WTC11 (cell line): ENCODE measurements around the gene WDR62. TPM values are rescaled to one million over a fixed set of nuclear protein-coding genes. Genes with fewer than 3 reads are reported as not detected.

ENCODE experiments used
- ATAC-seq: fragments of 200-7000 bp; cut with Tn5 transposase; 2 replicates; pipeline ENCODE4 v1.10.0; 2021; ENCODE audit warnings: mild to moderate bottlenecking, moderate library complexity
- CTCF ChIA-PET: fragments of 300-600 bp; sonication (Branson Sonifier 250); formaldehyde crosslinking; loops from one replicate; lab custom pipeline; 2021; ENCODE audit warnings: antibody characterized with exemption; lab: Charles Lee
- POLR2A ChIA-PET: fragments of 350-600 bp; sonication (Branson Sonifier 250); formaldehyde crosslinking; loops from one replicate; lab custom pipeline; 2021; ENCODE audit warnings: antibody characterized with exemption; lab: Charles Lee
- DNase-seq: peaks from one replicate; pipeline ENCODE4 v3.0.0; 2021; ENCODE audit warnings: low spot score
- H3K27ac Mint-ChIP-seq: 2 replicates; pipeline ENCODE4 v1.8.0; 2021; ENCODE audit warnings: mixed read lengths
- H3K27me3 Mint-ChIP-seq: 2 replicates; pipeline ENCODE4 v1.8.0; 2021; ENCODE audit warnings: low read depth, mild to moderate bottlenecking, moderate library complexity, mixed read lengths
- H3K36me3 Mint-ChIP-seq: 2 replicates; pipeline ENCODE4 v1.8.0; 2021; ENCODE audit warnings: mixed read lengths
- H3K4me1 Mint-ChIP-seq: 2 replicates; pipeline ENCODE4 v1.8.0; 2022; ENCODE audit warnings: mixed read lengths
- H3K4me3 Mint-ChIP-seq: 2 replicates; pipeline ENCODE4 v1.8.0; 2021; ENCODE audit warnings: mild to moderate bottlenecking, moderate library complexity, mixed read lengths
- H3K9me3 Mint-ChIP-seq: 2 replicates; pipeline ENCODE4 v1.8.0; 2021; ENCODE audit warnings: mixed read lengths
- AFF4 ChIP-seq: sonication (generic); formaldehyde crosslinking; IDR thresholded peaks from 2 replicates; pipeline ENCODE4 v1.8.1; 2023; ENCODE audit warnings: mild to moderate bottlenecking, missing genetic modification reagents, borderline replicate concordance
- CBFB ChIP-seq: sonication (generic); formaldehyde crosslinking; IDR thresholded peaks from 2 replicates; pipeline ENCODE4 v1.8.1; 2022; ENCODE audit warnings: mild to moderate bottlenecking, low read depth, missing genetic modification reagents
- ERG ChIP-seq: fragments of 250-450 bp; sonication (Bioruptor Pico); IDR thresholded peaks from 2 replicates; pipeline ENCODE4 v1.8.0; 2021; ENCODE audit warnings: mild to moderate bottlenecking
- FOXJ3 ChIP-seq: sonication (generic); formaldehyde crosslinking; IDR thresholded peaks from 2 replicates; pipeline ENCODE4 v1.9.0; 2021; ENCODE audit warnings: missing genetic modification reagents, mild to moderate bottlenecking, borderline replicate concordance
- GRHL2 ChIP-seq: fragments of 250-450 bp; sonication (Bioruptor Pico); IDR thresholded peaks from 2 replicates; pipeline ENCODE4 v1.8.0; 2022; ENCODE audit warnings: mild to moderate bottlenecking, moderate library complexity; ENCODE audit not compliant: insufficient replicate concordance, severe bottlenecking
- JUN ChIP-seq: sonication (generic); formaldehyde crosslinking; IDR thresholded peaks from 2 replicates; pipeline ENCODE4 v1.8.0; 2023; ENCODE audit warnings: mild to moderate bottlenecking, missing genetic modification reagents
- MAX ChIP-seq: sonication (generic); formaldehyde crosslinking; IDR thresholded peaks from 2 replicates; pipeline ENCODE4 v1.8.0; 2022; ENCODE audit warnings: mild to moderate bottlenecking, missing genetic modification reagents
- NFE2L1 ChIP-seq: sonication (generic); formaldehyde crosslinking; IDR thresholded peaks from 2 replicates; pipeline ENCODE4 v1.8.1; 2023; ENCODE audit warnings: missing genetic modification reagents
- TCF7 ChIP-seq: sonication (generic); formaldehyde crosslinking; IDR thresholded peaks from 2 replicates; pipeline ENCODE4 v1.8.0; 2022; ENCODE audit warnings: mild to moderate bottlenecking, low read depth, missing genetic modification reagents, moderate library complexity
- TEAD1 ChIP-seq: sonication (generic); formaldehyde crosslinking; IDR thresholded peaks from 2 replicates; pipeline ENCODE4 v1.8.0; 2022; ENCODE audit warnings: mild to moderate bottlenecking, missing genetic modification reagents
- ZNF138 ChIP-seq: sonication (generic); formaldehyde crosslinking; conservative IDR thresholded peaks from 2 replicates; pipeline ENCODE4 v1.8.1; 2022; ENCODE audit warnings: mild to moderate bottlenecking, moderate library complexity, missing genetic modification reagents
- ZNF219 ChIP-seq: sonication (generic); formaldehyde crosslinking; IDR thresholded peaks from 2 replicates; pipeline ENCODE4 v1.8.0; 2023; ENCODE audit warnings: missing genetic modification reagents, mild to moderate bottlenecking, borderline replicate concordance
- ZNF396 ChIP-seq: fragments of 250-450 bp; sonication (Bioruptor Pico); IDR thresholded peaks from 2 replicates; pipeline ENCODE4 v1.8.0; 2021; ENCODE audit warnings: mild to moderate bottlenecking, moderate library complexity, borderline replicate concordance
- ZNF425 ChIP-seq: fragments of 250-450 bp; sonication (Bioruptor Pico); conservative IDR thresholded peaks from 2 replicates; pipeline ENCODE4 v1.9.0; 2021; ENCODE audit warnings: mild to moderate bottlenecking
- ZNF512 ChIP-seq: sonication (generic); formaldehyde crosslinking; IDR thresholded peaks from 2 replicates; pipeline ENCODE4 v1.8.1; 2022; ENCODE audit warnings: missing genetic modification reagents, borderline replicate concordance
- total RNA-seq: library from RNA; stranded (reverse); gene quantifications from 3 replicates; pipeline ENCODE4 v1.2.3, GENCODE V29; 2021
- TF ChIP-seq, protein P1 (sequence below): sonication (generic); formaldehyde crosslinking; IDR thresholded peaks from 2 replicates; pipeline ENCODE4 v1.8.1; 2023; ENCODE audit warnings: mild to moderate bottlenecking, missing genetic modification reagents, moderate library complexity
- TF ChIP-seq, protein P2 (sequence below): sonication (generic); formaldehyde crosslinking; IDR thresholded peaks from 2 replicates; pipeline ENCODE4 v1.8.1; 2023; ENCODE audit warnings: mild to moderate bottlenecking, missing genetic modification reagents
- TF ChIP-seq, protein P3 (sequence below): sonication (generic); formaldehyde crosslinking; IDR thresholded peaks from 2 replicates; pipeline ENCODE4 v1.8.1; 2022; ENCODE audit warnings: low read depth, missing genetic modification reagents, borderline replicate concordance

The WDR62 gene
- total RNA-seq, 1 experiment from 2014 or later: 40.0 TPM

DNA sequence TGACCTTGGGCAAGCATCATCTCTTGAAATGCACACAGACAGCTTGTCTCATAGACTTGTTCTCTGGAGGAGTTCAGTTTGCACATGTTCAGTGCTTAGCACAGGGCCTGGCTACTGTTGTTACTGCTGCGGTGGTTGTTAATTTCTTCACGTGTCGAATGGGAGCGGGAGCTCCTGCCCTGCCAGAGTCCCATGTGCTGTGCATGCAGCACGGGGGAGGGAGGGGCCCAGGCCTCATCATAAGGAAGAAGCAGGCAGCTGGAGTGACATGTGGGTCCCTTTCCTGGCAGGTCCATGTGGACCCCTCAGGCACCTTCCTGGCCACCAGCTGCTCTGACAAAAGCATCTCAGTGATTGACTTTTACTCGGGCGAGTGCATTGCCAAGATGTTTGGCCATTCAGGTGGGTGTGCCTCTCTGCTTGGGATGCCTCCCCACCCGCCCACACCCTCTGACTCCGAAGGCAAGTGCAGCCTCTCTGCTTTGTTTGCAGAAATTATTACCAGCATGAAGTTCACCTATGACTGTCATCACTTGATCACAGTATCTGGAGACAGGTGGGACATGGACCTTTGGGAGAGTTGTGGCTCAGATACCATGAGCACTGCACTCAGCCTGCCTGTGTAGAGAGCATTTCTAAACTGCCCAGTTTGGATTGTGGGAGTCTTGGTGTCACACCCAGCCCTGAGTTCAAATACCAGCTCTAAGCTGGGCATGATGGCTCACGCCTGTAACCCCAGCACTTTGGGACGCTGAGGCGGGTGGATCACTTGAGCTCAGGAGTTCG is 36.4 kb downstream of the WDR62 start:
- CTCF ChIA-PET: no interaction called here

GRCh38 chr19:36092566-36092965 is 37.9 kb downstream of the WDR62 start:
- no peak for DNase-seq
- Mint-ChIP-seq H3K27ac (no peak overlapping the region), H3K4me1 (no peaks in the 10 kb centered on the region), H3K36me3 (peaks cover 49% of the 10 kb centered on the region), H3K27me3 (no peaks in the 10 kb centered on the region), H3K9me3 (no peaks in the 10 kb centered on the region), H3K4me3 (no peak overlapping the region)
- CTCF ChIA-PET: no interaction called here
- no peak for ATAC-seq
- POLR2A ChIA-PET: no interaction called here
- TF ChIP-seq ERG (CRISPR knock-in tag): no peak
- TF ChIP-seq, protein P1, sequence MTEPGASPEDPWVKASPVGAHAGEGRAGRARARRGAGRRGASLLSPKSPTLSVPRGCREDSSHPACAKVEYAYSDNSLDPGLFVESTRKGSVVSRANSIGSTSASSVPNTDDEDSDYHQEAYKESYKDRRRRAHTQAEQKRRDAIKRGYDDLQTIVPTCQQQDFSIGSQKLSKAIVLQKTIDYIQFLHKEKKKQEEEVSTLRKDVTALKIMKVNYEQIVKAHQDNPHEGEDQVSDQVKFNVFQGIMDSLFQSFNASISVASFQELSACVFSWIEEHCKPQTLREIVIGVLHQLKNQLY (CRISPR knock-in tag): no peak
- TF ChIP-seq TCF7 (CRISPR knock-in tag): no peak
- no peak for TF ChIP-seq MAX (CRISPR knock-in tag)
- no peak for TF ChIP-seq CBFB (CRISPR knock-in tag)
- no peak for TF ChIP-seq ZNF219 (CRISPR knock-in tag)
- no peak for TF ChIP-seq FOXJ3
- no peak for TF ChIP-seq ZNF512
- no peak for TF ChIP-seq ZNF396 (CRISPR knock-in tag)
- TF ChIP-seq, protein P2, sequence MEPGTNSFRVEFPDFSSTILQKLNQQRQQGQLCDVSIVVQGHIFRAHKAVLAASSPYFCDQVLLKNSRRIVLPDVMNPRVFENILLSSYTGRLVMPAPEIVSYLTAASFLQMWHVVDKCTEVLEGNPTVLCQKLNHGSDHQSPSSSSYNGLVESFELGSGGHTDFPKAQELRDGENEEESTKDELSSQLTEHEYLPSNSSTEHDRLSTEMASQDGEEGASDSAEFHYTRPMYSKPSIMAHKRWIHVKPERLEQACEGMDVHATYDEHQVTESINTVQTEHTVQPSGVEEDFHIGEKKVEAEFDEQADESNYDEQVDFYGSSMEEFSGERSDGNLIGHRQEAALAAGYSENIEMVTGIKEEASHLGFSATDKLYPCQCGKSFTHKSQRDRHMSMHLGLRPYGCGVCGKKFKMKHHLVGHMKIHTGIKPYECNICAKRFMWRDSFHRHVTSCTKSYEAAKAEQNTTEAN (CRISPR knock-in tag): no peak
- TF ChIP-seq ZNF425 (CRISPR knock-in tag): no peak

More for the DNA sequence above, 36.4 kb downstream of the WDR62 start:
- Mint-ChIP-seq H3K27ac (no peak overlapping the region), H3K4me3 (no peak overlapping the region), H3K9me3 (no peaks in the 10 kb centered on the region), H3K4me1 (no peaks in the 10 kb centered on the region), H3K36me3 (peaks cover 47% of the 10 kb centered on the region), H3K27me3 (no peaks in the 10 kb centered on the region)
- POLR2A ChIA-PET: no interaction called here
- TF ChIP-seq, protein P3, sequence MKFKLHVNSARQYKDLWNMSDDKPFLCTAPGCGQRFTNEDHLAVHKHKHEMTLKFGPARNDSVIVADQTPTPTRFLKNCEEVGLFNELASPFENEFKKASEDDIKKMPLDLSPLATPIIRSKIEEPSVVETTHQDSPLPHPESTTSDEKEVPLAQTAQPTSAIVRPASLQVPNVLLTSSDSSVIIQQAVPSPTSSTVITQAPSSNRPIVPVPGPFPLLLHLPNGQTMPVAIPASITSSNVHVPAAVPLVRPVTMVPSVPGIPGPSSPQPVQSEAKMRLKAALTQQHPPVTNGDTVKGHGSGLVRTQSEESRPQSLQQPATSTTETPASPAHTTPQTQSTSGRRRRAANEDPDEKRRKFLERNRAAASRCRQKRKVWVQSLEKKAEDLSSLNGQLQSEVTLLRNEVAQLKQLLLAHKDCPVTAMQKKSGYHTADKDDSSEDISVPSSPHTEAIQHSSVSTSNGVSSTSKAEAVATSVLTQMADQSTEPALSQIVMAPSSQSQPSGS (CRISPR knock-in tag): no peak
- TF ChIP-seq AFF4 (CRISPR knock-in tag) (no peak), GRHL2 (no peak), TEAD1 (CRISPR knock-in tag) (no peak), ZNF138 (CRISPR knock-in tag) (no peak), JUN (no peak), NFE2L1 (CRISPR knock-in tag) (no peak)
- no peak for DNase-seq
- ATAC-seq: no peak
